ACHN (cell line): ENCODE measurements around the gene UST.

Experiments
- DNase-seq: peaks from one replicate; pipeline ENCODE4 v3.0.0-alpha.2; 2015
- in situ Hi-C: cut with HindIII; loops from 2 replicates; pipeline ENCODE4 v1.10.0; 2017; ENCODE audit warnings: low sequenced_read_pairs, low pct_ligation_motif_present, low pct_unique_long_range_greater_than_20kb

Gene UST

GRCh38 chr6:148746363-148747144 is at the start of gene UST:
Gene UST, plus strand, starts transcription at chr6:148747030. Its CDS starts 401 bp downstream, at chr6:148747431.
- peak; percentile 91 for DNase-seq
- in situ Hi-C loops, result no loop called here

DNA sequence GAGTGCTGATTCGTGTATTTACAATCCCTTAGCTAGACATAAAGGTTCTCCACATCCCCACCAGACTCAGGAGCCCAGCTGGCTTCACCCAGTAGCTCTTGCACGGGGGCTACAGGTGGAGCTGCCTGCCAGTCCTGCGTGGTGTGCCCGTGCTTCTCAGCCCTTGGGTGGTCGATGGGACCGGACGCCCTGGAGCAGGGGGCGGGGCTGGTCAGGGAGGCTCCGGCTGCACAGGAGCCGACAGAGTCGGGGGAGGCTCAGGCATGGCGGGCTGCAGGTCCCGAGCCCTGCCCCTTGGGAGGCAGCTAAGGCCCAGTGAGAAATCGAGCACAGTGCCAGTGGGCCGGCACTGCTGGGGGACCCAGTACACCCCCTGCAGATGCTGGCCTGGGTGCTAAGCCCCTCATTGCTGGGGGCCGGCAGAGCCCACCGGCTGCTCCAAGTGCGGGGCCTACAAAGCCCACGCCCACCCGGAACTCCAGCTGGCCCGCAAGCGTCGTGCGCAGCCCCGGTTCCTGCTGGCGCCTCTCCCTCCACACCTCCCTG is 48.9 kb upstream of the UST start:
- DNase-seq, result no peak
- in situ Hi-C loops, result no loop called here

DNA sequence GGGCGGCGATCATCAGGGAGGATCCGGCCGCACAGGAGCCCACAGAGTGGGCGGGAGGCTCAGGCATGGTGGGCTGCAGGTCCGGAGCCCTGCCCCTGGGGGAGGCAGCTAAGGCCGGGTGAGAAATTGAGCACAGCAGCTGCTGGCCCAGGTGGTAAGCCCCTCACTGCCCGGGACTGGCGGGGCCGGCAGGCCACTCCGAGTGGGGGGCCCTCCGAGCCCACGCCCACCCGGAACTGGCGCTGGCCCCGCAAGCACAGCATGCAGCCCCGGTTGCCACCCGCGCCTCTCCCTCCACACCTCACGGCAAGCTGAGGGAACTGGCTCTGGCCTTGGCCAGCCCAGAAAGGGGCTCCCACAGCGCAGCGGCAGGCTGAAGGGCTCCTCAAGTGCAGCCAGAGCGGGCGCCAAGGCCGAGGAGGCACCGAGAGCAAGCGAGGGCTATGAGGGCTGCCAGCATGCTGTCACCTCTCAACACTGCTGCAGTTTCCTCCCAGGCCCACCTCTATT is 48.1 kb upstream of the UST start:
- DNase-seq, result no peak
- in situ Hi-C loops, result no loop called here

DNA sequence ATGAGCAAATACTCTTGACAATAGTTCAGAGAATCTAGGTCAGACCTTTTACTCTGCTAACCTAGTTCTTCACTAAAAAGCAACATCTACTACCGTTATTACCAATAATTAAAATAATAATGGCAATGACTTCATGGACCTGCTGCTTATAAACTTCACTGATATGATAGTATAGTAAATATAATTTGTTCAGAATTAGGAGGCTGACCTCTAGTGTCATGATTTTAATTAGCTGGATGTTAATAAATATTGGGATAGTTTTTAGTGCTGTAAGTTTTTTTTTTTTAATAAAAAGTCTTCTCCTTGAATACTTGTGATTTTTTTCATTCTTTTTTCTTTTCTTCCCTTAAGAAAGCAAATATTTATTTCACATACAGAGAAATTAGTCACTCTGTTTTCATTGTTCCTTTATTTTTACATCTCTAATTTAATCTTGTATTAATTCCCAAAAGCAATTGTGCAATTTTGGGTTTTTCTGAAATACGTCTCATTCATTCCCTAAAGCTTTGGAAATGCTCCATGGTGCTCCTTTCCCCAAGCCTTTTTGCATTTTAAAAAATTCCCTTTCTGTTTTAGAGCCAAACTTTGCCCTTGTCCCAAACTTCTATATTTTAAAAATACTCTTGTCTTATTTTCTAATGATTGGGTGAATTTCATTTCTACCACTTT is 46.6 kb upstream of the UST start:
- in situ Hi-C loops, result no loop called here
- DNase-seq, result no peak

- peak; percentile 44 for DNase-seq
- in situ Hi-C loops, result no loop called here
Observed at GRCh38 chr6:148700741-148701311, 46.0 kb upstream of the UST start.

GRCh38 chr6:148701375-148701774 is 45.5 kb upstream of the UST start:
- DNase-seq, result no peak

GRCh38 chr6:148703900-148704299 is 42.9 kb upstream of the UST start:
- in situ Hi-C loops, result no loop called here
- DNase-seq, result no peak

More at GRCh38 chr6:148701375-148701774, 45.5 kb upstream of the UST start:
- in situ Hi-C loops, result no loop called here

GRCh38 chr6:148704400-148705246 is 42.2 kb upstream of the UST start:
- in situ Hi-C loops, result no loop called here
- DNase-seq, result no peak

GRCh38 chr6:148708707-148709106 is 38.1 kb upstream of the UST start:
- DNase-seq, result no peak
- in situ Hi-C loops, result no loop called here

DNA sequence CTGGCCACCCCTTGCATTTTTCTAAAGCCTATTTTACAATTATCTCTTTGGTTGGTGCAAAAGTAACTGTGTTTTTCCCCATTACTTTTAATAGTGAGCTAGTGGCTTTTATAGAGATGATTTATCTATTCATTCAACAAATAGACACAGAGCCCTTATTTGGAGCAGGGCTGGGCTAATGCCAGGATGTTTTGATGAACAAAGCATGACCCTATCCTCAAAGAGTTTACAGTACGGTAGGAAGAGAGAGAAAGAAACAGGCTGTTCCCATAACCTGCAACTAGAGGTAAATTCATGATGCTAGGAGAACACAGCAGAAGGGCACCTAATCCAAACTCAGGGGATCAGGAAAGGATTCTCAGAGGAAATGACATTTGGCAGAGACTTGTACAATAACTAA is 37.3 kb upstream of the UST start:
- in situ Hi-C loops, result no loop called here
- no peak for DNase-seq

- no peak for DNase-seq
- in situ Hi-C loops, result no loop called here
Observed at GRCh38 chr6:148711833-148712654, 34.8 kb upstream of the UST start.

DNA sequence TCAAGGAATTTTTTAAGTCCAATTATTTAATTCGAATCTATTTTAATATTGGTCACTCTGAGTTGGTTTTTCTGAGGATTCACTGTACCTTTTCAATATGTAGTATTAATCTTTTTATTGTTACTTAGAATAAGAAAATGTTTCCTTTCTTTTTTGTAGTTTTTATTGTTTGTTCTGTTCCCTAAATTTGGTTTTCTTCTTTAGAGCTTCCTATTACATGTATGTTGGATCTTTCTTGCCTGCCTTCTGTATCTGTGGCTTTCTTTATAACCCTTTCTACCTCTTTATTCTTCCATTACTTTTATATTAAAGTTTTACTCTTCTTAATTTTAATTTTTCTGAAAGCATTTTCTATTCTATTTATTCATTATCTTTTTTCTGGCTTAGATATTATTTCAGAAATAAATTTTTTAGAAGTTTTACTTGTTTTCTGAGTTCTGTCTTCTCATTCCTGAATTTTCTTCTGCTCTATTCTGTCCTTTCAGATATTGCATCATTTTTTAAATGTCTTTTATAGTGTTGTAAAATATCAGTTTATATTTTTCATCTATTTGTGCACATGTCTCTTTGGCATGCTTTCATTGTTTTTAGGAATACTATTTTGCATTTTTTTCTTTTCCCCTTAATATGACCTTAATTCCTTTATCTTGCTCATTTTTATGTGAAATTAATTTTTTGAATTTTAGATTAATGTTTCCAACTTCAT is 33.6 kb upstream of the UST start:
- no peak for DNase-seq
- in situ Hi-C loops, result no loop called here

DNA sequence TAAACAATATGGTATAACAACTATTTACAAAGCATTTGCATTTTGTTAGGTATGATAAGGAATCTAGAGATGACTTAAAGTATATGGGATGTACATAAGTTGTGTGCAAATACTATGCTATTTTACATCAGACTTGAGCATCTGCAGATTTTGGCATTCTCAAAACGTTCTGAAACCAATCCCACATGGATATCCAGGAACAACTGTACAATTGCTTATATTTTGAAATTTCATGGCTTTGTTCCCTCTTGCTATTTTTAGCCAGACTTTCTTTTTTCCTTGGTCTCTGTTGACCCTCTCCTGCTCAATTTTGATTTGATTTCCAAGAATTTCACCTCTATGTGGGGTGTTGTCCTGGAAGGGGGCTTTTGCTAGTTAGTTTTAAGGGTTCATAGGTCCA is 32.9 kb upstream of the UST start:
- no peak for DNase-seq
- in situ Hi-C loops, result no loop called here

GRCh38 chr6:148716811-148717210 is 30.0 kb upstream of the UST start:
- in situ Hi-C loops, result no loop called here
- DNase-seq, result no peak

DNA sequence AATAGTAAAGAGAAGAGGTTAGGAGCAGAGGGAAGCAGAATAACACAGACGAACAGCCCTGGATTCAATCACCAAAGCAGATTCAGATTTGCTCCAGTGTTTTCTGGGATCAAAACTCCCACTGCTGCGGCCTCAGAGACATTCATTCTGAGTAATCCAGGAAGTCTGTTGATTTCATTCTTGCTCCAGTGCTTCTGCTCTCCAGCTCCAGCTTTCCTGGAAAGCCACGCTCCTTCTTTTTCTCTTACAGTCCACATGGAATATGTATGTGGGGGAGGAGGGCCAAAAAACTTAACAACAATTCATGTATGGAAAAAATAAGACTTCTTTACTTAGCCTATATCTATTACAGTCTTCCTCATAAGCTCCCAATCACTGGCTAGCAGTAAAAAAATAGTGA is 26.4 kb upstream of the UST start:
- peak; percentile 24 for DNase-seq
- in situ Hi-C loops, result no loop called here

DNA sequence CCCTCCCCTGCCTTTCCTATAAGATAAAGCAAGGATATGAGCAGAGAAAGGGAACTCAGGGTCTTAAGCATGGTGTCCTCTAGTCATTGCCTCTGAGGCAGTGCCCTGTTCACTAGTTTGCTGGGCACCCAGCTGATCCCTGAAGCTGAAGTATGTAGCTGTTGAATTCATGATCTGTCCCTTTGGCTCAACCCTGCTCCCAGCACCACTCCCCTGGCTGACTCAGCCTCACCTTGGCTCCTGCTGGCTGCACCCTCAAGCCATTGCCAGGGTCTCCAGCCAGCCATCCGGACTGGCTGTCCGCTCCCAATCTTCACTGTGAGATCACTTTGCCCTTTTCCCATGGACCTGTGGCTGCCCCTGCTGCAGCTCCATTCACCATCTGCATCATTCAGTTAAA is 25.9 kb upstream of the UST start:
- no peak for DNase-seq
- in situ Hi-C loops, result no loop called here

DNA sequence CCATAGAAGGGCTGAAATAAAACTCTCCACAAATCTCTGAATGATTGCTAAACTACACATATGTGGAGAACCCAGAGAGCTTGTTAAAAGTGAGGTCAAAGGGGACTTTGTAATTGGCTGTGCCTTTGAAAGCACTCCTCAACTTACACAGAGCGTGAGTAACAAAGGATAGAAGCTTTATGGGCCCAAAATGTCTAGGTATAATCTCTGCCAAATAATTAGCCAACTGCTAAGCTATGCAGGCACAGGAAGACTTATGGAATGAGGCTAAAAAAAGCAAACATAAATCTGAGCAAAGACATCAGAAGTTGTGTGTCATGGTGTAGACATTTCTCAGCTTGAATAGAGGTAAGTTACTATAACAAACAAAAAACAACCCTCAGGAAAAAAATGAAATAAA is 23.3 kb upstream of the UST start:
- no peak for DNase-seq

More for the DNA sequence above, 23.3 kb upstream of the UST start:
- in situ Hi-C loops, result no loop called here
